Posterior vena cava (tissue), 2 donors: ENCODE measurements around the gene TMCO4. TPM values are rescaled to one million over a fixed set of nuclear protein-coding genes. Genes with fewer than 3 reads are reported as not detected.
"Not testable (repeated sequence)": the region's sequence is repeated elsewhere in the genome, so short reads cannot be mapped to it uniquely, and the experiment has no call there.

Experiments
- DNase-seq: peaks from one replicate; pipeline ENCODE4 v3.0.0-alpha.2; 2020; ENCODE audit warnings: low spot score
- intact Hi-C, 2 donors: fragments of 100-400 bp; cut with DNase I; formaldehyde crosslinking; loops; one replicate each; pipeline versions ENCODE4 v1.14.1 to v1.14.2; 2022 to 2023
- total RNA-seq, 2 donors: library from RNA; stranded (reverse); fragmentation: NEBNext Ultra II Directional; extraction: Animal tissue kit (Norgen Biotek cat#: 25700); gene quantifications; one replicate each; pipeline ENCODE4 v1.2.1, GENCODE V29; 2021
- donor health status: DM: yes; HTN: yes; CAD: no.
- donor health status: DM: yes; HTN: yes; CAD: no.

The TMCO4 gene
- total RNA-seq, 2 donors from 2014 or later = 12.3 to 13.2 TPM

DNA sequence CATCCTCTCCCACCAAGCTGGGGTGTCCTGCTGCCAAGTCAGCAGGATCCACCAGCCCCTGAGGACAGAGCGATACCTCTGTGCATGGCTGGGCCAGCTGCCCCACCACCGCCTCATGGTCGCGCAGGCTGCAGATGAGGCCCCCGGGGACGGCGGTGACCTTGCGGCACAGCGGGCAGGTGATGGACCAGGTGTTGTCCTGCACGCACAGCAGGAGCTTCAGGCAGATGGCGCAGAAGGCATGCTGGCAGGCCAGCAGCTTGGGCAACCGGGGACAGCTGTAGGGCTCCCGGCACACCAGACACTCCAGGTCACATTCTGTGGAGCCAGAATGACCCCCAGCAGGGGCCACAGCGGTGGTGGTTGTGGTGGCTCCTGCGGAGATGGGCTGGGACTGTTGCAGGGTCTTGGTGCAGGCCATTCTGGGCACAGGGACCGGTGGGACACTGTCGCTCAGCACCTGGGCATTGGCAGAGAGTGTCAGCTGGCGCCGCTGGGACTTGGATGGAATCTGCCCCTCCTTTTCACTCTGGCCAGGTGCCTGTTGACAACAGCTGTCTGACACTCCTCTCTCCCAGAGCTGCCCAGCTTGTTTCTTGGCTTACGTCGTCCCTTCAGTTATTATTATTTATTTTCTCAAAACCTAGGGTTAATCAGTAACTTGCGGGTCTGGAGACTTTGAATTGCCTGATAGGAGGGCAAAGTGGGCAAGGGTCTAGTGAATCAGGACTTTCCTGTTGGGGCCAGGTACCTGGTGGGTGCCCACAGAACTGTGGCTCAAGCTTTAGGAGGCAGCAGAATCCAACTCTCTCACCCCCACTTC lies 15.2 kb upstream of the TMCO4 start, which contains the start of gene RNF186:
Gene RNF186 (minus strand): TSS at position 603 of the 823 bp plus-strand sequence. CDS start 182 bp downstream, at position 421.
- peak; percentile 73 for DNase-seq
- intact Hi-C loops = no loop called here

DNA sequence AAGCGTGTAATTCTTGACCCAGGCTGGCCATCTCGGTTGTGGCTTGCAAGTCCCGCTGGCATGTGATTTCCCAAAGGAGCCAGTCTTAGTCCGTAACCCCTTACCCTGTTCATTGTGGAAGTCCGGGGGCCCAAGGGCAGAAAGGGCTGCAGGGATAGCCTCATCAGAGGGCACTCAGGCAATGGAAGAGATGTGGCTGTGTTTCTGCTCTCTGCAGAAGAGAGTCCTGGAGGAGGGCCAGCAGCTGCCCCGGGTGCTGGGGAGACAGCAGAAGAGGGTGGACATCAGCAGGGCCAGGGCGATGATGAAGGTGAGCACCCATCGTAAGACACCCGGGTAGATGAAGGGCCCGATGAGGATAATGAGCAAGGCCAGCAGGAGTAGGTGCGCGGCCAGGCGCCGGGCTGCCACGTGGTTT lies 14.5 kb upstream of the TMCO4 start:
- peak; percentile 71 for DNase-seq
- intact Hi-C loops = no loop called here

DNA sequence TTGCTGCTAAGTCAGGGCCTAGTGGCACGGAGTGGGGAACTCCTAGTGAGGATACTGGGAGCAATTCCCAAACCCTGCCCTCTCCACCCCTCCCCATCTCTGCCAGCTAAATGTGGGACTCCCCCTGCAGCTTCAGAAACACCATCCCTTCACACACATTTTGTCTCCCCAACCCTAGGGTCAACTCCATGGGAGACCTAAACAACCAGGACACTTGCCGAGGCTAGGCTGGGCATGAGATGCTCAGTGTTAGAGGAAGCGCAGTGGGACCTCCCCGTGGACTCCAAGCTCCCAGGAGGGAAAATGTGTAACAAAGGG lies 13.9 kb upstream of the TMCO4 start:
- intact Hi-C loops = no loop called here

DNA sequence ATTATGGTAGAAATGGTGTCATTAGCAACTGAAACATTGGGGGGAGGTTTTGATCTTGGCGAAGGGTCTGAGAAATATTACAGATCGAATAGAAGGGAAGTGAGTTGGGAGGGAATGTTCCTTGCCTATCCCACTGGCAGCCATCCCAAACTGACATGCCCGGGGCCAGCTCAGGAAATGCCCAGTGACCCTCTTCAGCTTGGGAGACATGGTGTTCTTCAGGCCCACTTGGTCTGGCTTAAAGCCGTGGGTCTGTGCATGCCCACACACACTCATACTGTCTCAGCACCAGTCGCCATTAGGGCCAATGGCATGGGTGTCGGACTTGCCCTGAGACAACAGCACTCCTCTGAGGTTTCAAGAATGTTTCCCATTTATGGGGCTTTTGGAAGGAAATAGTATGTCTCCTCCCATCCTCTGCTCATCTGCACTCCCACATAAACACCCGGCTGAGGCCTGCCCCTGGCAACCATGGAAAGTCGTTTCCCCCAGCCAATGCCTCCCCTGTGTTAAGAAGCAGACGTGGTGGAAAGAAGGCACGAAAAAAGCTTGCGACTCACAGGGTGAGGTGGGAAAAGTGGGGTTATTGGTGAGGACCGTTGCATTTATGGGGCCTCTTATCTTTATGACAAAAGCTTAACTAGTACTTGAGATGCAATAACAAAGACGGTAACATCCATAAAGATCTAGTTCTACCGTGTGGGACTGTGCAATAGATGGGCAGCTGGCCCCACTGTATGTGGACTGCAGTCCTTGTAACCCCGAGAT lies 13.3 kb upstream of the TMCO4 start:
- intact Hi-C loops = no loop called here
- DNase-seq = peak; percentile 26

More for the DNA sequence above, 13.9 kb upstream of the TMCO4 start:
- peak; percentile 28 for DNase-seq

DNA sequence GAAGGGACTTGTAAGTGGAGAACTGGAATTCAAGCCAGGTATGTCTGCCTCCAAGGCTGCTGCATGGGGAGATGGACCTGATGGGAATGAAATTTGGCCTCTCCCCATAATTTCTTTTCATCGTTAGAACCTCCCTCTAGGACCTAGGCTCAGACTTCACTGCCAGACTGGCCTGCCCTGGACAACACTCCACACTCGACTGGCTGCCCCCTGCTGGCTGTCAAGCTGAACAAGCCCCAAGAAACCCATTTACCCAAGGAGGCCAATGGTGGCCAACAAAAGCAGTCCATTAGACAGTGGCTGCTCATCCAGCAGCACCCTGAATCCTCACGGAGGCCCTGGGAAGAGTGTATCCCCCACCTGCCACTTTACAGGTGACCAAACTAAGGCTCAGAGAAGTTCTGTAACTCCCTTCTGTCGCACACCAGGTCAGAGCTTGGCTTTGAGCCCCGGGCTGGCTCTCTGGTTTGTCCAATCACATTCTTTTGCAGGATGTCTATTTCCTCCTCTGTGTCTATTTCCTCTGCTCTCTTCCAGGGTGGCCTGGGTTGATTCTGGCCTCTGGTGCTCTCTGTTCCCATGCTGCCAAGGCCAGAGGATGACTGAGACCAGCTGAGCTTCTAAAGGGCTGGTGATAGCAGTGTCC lies 11.6 kb upstream of the TMCO4 start:
- DNase-seq = peak; percentile 81
- intact Hi-C loops = no loop called here

DNA sequence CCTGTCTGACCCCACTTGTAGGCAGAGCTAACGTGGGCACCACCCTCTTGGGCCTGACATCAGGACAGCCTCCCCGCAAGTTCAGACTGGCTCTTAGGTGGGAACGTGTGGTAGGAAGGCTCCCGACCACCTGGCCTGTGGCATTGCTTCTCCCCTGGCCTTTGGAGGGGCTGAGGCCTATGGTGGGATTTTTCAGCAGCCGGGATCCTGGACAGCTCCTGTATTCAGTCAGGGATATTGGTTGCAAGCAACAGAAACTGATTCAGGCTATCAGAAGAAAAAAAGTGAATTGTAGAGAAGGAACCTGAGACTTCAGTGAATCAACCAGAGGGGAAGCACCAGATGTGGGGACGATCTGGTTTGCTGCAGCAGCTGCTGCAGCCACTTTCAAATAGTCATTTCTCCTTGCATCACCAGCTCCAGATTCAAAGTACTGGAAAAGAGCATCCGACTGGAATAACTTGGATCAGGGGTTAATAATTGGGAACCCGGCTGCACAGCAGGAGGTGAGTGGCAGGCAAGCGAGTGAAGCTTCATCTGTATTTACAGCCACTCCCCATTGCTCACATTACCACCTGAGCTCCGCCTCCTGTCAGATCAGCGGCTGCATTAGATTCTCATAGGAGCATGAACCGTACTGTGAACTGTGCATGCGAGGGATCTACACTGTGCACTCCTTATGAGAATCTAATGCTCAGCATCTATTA lies 9.5 kb upstream of the TMCO4 start:
- peak; percentile 34 for DNase-seq

DNA sequence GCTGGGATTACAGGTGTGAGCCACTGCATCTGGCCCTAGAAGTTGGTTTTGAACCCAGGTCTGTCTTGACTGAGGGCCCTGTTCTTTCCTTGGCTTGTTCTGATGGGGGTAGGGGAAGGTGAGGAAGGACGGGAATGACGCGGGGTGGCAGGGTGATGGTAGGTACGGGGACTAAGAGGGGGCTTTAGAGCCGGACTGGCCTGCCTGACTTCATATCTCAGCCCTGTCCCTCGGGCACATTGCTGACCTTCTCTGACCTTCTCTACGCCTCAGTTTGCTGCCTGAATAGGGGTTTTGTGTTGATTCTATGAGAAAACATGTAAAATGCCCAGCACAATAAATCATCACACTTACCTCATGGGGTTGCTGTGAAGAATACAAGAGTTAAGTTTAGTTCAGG lies 8.6 kb upstream of the TMCO4 start:
- peak; percentile 69 for DNase-seq
- intact Hi-C loops = no loop called here

More for the DNA sequence above, 9.5 kb upstream of the TMCO4 start:
- intact Hi-C loops = no loop called here

DNA sequence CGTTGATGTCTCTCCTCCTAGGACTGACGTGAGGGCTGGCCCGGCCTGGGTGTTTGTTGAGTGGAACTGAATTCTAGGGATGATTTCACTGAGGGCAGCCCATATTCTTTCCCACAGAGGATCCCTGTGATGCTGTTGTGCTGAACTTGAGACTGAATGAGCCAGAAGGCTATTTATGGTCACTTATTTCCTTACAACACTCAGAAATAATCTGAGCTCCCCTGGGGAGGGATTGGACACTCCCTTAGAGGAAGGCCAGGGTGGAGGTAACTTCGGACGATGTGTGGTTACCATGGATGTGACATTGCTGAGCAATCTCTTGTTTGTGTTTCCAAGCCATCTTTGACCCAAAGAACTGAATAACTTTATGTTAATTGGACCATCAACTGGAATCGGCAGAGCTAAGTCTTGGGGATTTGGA lies 5.1 kb upstream of the TMCO4 start:
- DNase-seq = peak; percentile 52
- intact Hi-C loops = no loop called here

DNA sequence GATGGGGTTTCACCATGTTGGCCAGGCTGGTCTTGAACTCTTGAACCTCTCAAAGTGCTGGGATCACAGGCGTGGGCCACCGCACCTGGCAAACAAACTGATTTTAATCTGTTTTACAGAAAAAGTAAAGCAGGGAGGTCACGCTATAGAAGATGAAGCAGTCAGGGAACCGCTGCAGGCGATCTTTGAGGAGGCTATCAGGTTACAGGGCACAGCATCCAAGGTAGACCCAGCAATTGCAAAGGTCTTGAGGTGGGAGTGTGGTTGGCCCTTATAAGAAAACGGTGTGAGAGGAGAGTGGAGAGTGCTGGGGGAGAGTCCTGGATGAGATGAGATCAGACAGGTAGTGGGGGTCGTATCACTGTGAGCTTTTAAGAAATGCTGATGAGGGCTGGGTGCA lies 2.6 kb upstream of the TMCO4 start:
- intact Hi-C loops = no loop called here
- DNase-seq = no peak

DNA sequence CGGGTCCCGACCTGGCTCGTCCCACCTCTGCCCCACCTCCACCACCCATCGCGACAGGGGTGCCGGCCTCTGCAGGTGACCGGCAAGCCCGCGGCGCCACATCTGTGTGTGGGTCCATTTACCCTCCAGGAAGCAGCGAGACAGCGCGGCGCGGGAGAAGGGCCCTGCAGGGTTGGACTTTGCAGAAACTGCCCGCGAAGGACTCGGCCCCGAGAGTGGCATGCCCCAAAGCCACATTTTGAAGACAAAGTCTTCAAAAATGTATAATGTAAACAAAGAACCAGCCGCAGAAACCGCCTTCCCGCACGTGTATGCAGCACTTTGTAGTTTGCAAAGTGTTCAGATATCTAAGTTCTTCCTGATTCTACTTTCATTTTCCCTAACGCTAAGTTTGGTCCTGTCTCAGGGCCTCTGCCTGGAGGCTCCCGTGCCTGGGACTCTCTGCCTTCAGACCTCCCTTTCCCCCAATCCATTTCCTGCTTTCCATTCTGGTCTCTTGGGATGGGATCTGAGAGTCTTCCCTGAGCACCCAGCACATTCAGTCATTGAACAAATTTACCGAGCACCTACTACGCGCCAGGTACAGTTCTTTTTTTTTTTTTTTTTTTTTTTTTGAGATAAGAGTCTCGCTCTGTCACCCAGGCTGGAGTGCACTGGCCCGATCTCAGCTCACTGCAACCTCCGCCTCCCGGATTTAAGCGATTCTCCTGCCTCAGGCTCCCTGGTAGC lies 524 bp upstream of the TMCO4 start:
- DNase-seq = peak; percentile 86

DNA sequence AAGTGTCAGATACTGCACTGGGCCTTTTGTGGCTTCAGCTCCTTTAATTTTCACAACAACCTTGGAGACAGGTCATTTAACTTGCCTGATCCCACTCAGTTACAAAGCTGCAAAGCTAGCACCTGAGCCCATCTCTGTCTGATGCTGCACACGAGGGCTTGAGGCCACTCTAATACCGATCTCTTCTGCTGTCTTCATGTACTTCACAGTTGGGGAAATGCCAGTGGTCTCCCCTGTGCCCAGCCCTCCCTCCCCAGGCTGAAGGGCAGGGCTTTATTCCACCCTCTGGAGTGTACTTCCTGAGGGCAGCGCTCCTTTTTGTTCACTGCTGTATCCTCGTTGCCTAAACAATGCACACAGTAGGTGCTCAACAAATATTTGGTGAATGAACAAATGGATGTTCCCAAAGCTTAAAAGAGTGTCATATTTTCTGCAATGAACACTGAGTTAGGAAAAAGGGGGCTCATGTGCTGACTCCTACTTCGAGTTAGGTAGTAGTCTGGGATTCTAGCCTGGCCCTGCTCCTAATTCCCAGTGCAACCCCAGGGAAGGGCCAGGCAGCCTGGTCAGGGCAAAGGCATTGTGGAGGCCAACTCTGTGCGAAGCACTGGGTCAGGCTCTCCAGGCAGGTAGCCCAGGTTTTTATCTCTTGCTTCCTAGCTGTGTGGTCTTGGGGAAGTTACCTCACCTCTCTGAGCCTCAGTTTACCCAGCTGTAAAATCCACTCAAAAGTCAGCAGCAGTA lies 1.1 kb downstream of the TMCO4 start:
- DNase-seq = peak; percentile 30
- intact Hi-C loops = loop anchor here in 1 of 2 donors (1.0 kb wide), 1 partner anchor 22 kb away; no protein-coding TSS in a partner anchor

More for the DNA sequence above, 524 bp upstream of the TMCO4 start:
- intact Hi-C loops = no loop called here

DNA sequence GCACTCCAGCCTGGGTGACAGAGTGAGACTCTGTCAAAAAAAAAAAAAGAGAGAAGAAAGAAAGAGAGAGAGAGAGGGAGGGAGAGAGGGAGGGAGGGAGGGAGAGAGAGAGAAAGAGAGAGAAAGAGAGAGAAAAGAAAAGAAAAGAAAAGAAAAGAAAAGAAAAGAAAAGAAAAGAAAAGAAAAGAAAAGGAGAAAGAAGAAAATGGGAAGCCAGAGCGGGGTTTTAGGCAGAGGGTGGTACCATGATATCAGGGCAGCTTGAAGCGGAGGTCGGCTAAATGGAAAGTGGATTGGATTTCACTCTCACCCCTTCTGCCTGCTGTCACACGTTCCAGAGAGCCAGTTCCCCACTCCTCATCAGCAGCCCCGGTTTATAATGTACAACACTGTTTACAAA lies 1.9 kb downstream of the TMCO4 start:
- intact Hi-C loops = loop anchor here in 1 of 2 donors (1.0 kb wide), 1 partner anchor 22 kb away; no protein-coding TSS in a partner anchor
- no peak for DNase-seq

DNA sequence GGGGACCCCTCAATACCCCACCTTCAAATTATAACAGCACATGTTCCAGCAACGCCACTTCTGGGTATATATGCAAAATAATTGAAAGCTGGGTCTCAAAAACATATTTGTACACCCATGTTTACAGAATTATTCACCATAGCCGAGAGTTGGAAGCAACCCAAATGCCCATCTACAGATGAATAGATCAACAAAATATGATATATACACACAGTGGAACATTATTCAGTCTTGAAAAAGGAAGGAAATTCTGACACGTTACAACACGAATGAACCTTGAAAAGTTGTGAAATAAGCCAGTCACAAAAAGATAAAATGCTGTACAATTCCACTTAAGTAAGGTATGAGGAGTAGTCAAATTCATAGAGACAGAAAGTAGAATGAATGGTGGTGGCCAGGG lies 5.1 kb downstream of the TMCO4 start:
- DNase-seq = no peak
- intact Hi-C loops = no loop called here

DNA sequence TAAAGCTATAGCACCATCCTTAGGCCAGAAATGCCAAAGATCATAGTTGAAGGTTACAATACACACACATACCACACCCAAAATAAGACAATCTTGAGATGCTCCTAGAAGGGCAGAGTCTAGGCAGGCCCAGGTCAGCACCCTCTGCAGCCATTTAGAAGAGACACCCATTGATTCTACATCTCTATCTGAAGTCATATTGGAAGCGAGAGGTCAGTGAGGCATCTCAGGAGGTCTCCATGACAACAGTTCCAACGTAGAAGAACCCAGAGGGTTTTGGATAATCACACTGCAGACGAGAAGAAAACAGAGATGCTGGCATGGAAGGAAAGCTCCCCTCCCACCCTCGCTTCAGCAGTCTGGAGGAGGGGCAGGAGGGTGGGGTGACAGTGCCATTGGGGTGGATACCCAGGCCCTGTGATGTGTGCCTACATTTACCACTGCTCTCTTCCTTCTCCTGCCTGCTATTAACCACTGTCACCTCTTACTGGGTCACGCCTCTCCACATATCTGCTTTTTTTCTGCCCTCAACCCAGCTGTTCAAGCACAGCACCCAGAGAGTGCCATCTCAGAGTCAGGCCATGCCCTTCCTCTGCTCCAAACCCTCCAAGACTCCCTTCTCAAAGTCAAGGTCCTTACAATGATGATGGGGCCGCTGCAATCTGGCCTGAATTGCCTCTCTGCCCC lies 6.2 kb downstream of the TMCO4 start:
- intact Hi-C loops = no loop called here
- peak; percentile 14 for DNase-seq

DNA sequence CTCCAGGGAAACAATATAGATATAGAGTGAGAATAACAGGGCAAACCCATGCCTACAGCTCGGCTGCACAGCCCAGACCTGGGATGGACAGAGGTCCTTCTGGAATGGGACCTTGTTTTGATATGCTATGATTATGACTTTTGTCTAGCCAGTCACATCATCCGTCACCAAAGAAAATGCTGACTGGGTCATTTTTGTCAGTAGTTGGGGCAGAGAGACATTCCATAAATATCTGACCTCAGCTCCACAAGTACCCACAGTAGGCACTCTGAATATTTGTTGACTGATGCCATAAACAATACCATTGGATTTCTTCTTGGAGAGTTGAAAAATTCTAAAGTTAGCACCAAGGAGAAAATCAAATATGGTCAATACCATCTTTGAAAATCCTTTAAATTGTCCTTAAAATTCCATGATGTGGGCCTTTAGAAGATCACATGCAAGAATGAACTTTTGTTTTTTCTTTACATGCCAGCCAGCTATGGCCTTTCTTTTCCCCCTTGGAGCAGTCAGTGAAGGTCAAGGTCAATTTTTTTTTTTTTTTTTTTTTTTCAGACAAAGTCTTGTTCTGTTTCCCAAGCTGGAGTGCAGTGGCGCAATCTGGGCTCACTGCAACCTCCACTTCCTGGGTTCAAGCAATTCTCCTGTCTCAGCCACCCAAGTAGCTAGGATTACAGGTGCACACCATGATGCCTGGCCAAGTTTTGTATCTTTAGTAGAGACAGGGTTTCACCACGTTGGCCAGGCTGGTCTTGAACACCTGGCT lies 7.3 kb downstream of the TMCO4 start:
- intact Hi-C loops = no loop called here
- no peak for DNase-seq

DNA sequence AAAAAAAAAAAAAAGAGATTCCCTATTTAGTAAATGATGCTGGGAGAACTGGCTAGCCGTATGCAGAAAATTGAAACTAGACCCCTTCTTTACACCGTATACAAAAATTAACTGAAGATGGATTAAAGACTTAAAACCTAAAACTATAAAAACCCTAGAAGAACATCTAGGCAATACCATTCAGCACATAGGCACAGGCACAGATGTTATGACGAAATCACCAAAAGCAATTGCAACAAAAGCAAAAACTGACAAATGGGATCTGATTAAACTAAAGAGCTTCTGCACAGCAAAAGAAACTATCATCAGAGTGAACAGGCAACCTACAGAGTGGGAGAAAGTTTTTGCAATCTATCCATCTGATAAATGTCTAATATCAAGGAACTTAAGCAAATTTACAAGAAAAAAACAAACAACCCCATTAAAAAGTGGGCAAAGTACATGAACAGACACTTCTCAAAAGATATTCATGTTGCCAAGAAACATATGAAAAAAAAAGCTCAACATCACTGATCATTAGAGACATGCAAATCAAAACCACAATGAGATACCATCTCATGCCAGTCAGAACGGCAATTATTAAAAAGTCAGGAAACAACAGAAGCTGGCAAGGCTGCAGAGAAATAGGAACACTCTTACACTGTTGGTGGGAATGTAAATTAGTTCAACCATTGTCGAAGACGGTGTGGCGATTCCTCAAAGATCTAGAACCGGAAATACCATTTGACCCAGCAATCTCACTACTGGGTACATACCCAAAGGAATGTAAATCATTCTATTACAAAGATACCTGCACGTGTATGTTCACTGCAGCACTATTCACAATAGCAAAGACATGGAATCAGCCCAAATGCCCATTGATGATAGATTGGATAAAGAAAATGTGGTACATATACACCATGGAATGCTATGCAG lies 9.4 kb downstream of the TMCO4 start:
- intact Hi-C loops, DNase-seq: not testable (repeated sequence)
